Choroid plexus epithelial cell (primary cell): ENCODE data around the gene PLCD4.
A peak's percentile ranks its signal among the peaks of the same experiment; 100 is the strongest.

Source experiments
- DNase-seq: peaks from one replicate; pipeline ENCODE4 v3.0.0-alpha.2; 2010; ENCODE audit warnings: low read depth
- H3K4me3 ChIP-seq: 2 replicates; pipeline ENCODE4 v1.5.1; 2011; ENCODE audit warnings: low read depth, mild to moderate bottlenecking, control low read depth, low read length, moderate library complexity
- CTCF ChIP-seq: conservative IDR thresholded peaks from 2 replicates; pipeline ENCODE4 v1.5.1; 2011; ENCODE audit warnings: low read depth, mild to moderate bottlenecking, control low read depth, inconsistent platforms, low read length, moderate library complexity

The PLCD4 gene

GRCh38 chr2:218659988-218660358 is 52.3 kb downstream of the PLCD4 start:
- no peak for TF ChIP-seq CTCF
- peak overlapping the region; percentile 87 for H3K4me3 ChIP-seq
- peak; percentile 8 for DNase-seq

DNA sequence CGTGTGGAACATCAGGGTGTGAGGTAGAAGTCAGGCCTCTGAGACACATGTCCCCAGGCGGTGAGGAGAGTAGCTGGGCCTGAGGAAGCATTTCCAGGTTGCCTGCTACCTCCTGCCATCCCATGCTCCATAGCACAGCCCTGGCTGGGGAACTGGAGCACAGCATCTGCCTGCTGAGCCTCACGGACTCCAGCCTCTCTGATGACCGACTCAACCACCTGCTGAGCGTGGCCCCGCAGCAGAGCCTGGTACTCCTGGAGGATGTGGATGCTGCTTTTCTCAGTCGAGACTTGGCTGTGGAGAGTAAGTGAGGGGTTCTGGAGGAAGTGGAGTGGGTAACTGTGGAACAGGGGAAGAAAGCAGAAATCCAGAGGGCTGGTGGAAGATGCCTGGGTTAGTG is 54.7 kb downstream of the PLCD4 start:
- no peak overlapping the region for H3K4me3 ChIP-seq
- DNase-seq = no peak
- TF ChIP-seq CTCF = no peak

GRCh38 chr2:218662827-218663226 is 55.1 kb downstream of the PLCD4 start:
- no peak for DNase-seq
- TF ChIP-seq CTCF = no peak

GRCh38 chr2:218663901-218664300 is 56.2 kb downstream of the PLCD4 start:
- H3K4me3 ChIP-seq = no peak overlapping the region
- DNase-seq = no peak
- no peak for TF ChIP-seq CTCF

More at GRCh38 chr2:218662827-218663226, 55.1 kb downstream of the PLCD4 start:
- H3K4me3 ChIP-seq = no peak overlapping the region

- DNase-seq = no peak
- no peak overlapping the region for H3K4me3 ChIP-seq
- TF ChIP-seq CTCF = no peak
These were observed 57.0 kb downstream of the PLCD4 start for GRCh38 chr2:218664653-218665052.

- peak; percentile 18 for DNase-seq
- TF ChIP-seq CTCF = no peak
- H3K4me3 ChIP-seq = peak overlapping the region; percentile 98
These were observed 63.5 kb downstream of the PLCD4 start for GRCh38 chr2:218671097-218671653.
